NCI-H1105 (cell line): Measurements from ENCODE around the gene PLCG2.
"Not testable (repeated sequence)": the region's sequence is repeated elsewhere in the genome, so short reads cannot be mapped to it uniquely, and the experiment has no call there.

Experiments used
- DNase-seq: peaks from one replicate; lab custom pipeline; 2025; lab: John Stamatoyannopoulos, UW

PLCG2 gene

GRCh38 chr16:81913222-81913621 is 134.1 kb downstream of the PLCG2 start:
- no peak for DNase-seq

- DNase-seq: no peak
Measured at GRCh38 chr16:81917375-81917774, 138.3 kb downstream of the PLCG2 start.

- no peak for DNase-seq
Measured at GRCh38 chr16:81918927-81919326, 139.8 kb downstream of the PLCG2 start.

- DNase-seq: no peak
Measured at GRCh38 chr16:81920498-81920897, 141.4 kb downstream of the PLCG2 start.

GRCh38 chr16:81921085-81921814 is 142.2 kb downstream of the PLCG2 start:
- no peak for DNase-seq

- no peak for DNase-seq
Measured at GRCh38 chr16:81921843-81922584, 142.9 kb downstream of the PLCG2 start.

GRCh38 chr16:81923296-81923695 is 144.2 kb downstream of the PLCG2 start:
- DNase-seq: no peak

- no peak for DNase-seq
Measured at GRCh38 chr16:81925016-81925415, 145.9 kb downstream of the PLCG2 start.

GRCh38 chr16:81926036-81926435 is 146.9 kb downstream of the PLCG2 start:
- DNase-seq: no peak

- no peak for DNase-seq
Measured at GRCh38 chr16:81927561-81928185, 148.6 kb downstream of the PLCG2 start.

GRCh38 chr16:81928271-81928918 is 149.3 kb downstream of the PLCG2 start:
- DNase-seq: no peak

- DNase-seq: no peak
Measured at GRCh38 chr16:81928975-81929374, 149.9 kb downstream of the PLCG2 start.

- DNase-seq: no peak
Measured at GRCh38 chr16:81929841-81930240, 150.8 kb downstream of the PLCG2 start.

- no peak for DNase-seq
Measured at GRCh38 chr16:81931927-81932326, 152.8 kb downstream of the PLCG2 start.

GRCh38 chr16:81932668-81933067 is 153.6 kb downstream of the PLCG2 start:
- DNase-seq: no peak

- no peak for DNase-seq
Measured at GRCh38 chr16:81933361-81933760, 154.3 kb downstream of the PLCG2 start.

GRCh38 chr16:81934711-81935110 is 155.6 kb downstream of the PLCG2 start:
- not testable (repeated sequence) for DNase-seq

GRCh38 chr16:81936209-81937000 is 157.3 kb downstream of the PLCG2 start:
- DNase-seq: no peak

- DNase-seq: no peak
Measured at GRCh38 chr16:81937305-81938038, 158.4 kb downstream of the PLCG2 start.

GRCh38 chr16:81938326-81939163 is 159.5 kb downstream of the PLCG2 start:
- DNase-seq: no peak
